NCI-H2107 treated with DMSO at 0.1 percent for 48 hours (cell line): ENCODE results near the gene LARGE1.
A peak's percentile ranks its signal among the peaks of the same experiment; 100 is the strongest.

Experiments
- DNase-seq: peaks from one replicate; lab custom pipeline; 2025; ENCODE audit not compliant: unreplicated experiment; lab: John Stamatoyannopoulos, UW

LARGE1 gene

DNA sequence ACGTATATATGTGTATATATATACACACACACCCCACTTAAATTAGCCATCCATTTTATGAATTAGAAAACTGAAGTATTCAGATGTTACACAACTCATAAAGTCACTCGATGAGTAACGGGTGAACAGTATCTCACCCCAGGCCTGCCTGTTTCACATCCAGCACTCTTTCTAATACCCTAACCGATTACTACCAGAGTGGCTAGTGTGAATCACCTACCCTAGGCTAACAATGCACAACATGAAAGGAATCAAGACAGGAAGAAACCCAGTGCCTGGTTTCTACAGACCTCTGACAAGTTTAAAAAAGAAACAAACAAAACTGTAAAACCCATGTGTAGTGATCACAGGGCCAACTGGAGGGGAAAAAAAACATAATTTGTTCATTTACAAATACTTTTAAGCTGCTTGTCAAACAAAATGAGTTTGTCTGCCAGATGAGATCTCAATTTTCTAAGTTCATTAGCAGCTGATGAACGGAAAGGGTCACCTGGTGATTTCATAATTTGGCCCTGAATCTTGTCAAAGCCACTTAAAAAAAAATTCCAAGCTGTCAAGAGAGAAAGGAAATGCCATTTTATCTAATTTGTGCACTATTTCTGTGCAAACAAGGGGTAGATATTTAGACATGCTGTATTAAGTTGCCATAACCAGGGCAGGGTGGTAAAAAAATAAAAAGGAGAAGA is 134.8 kb downstream of the LARGE1 start:
- DNase-seq: no peak

DNA sequence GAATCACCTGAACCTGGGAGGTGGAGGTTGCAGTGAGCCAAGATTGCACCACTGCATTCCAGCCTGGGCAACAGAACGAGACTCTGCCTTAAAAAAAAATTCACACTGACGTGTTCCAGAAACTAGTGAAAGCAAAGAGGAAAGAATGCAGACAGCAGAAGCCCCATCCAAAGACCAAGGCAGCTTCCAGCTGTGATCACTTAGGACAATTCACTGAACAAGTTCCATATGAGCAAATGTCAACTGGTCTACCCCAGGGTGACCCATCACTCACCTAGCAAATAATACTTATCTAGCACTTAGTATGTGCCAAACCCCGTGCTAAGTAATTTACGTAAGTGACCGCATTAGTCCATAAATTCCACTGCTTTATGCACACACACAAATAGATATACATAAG is 138.9 kb downstream of the LARGE1 start:
- DNase-seq: no peak

DNA sequence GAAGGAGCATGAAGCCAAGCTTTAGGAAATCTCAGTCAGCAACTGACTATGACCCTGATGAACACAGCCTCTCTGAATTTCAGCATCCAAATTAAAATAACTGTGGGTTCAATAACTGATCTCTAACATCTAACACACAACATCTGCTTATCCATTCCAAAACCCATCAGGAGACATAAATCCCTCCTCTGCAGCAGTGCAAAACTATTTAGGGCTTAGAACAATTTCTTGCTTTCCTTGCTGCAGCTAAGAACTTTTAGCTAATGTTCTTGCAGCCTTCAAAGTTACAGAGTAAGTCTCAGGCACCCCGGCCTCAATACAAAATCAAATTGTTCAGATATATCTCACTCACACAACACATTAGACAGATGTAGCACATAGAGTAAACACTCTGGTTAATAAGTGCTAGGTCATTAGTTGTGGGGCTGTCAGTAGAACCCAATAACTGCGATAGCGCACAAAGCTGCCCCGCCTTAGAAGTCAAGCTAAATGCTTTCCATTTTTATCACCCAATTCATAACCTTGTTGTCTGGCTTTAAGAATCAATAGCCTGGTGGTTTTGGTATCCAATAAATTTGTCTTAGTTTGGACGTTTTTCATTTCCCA is 139.6 kb downstream of the LARGE1 start:
- no peak for DNase-seq

DNA sequence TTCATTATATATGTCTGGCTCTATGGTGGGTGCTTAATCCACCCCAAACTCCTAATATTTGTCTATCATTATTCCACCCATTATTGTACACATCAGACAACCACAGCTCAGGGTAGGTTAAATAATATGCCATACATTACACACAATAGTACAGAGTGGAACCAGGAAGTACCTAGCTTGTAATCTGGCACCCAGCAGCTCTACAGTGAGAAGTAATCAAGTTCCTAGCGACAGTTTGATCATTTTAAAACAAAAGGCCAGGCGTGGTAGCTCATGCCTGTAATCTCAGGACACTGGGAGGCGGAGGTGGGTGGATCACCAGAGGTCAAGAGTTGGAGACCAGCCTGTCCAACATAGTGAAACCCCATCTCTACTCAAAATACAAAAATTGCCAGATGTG is 141.0 kb downstream of the LARGE1 start:
- no peak for DNase-seq

DNA sequence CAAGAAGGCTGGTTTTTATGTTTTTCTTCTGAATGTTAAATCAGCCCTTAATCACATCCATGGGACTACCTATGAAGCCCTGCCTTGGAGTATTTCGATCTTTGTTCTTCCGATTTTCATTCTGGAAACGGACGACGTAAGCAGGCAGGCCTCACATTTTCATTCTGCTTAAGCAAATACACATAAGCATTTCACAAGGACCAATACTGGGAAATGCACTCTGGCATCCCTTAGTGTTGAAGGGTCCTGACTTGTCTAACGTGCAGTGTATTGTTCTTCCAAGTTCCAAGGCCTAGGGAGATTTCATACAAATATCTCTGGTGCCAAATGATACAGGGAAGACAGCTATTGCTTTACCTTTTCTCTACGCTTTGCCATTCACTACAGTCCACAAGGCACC is 143.8 kb downstream of the LARGE1 start:
- DNase-seq: no peak

DNA sequence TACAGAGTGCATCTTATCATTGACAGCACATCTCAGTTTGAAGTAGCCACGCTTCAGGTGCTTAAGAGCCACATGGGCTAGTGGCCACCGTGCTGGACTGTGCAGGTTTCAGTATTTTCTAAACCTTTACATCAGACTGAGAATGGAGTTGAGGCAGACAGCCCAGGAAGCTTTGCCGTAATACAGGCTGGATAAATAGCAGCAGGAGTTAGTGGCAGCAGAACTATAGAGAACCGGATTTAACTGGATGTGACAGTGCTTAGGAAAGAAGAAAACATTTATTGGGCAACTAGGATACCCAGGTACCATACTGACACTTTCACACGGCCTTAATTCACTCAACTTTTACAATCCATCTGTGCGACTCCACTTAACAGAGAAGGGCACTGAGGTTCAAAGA is 145.5 kb downstream of the LARGE1 start:
- no peak for DNase-seq

DNA sequence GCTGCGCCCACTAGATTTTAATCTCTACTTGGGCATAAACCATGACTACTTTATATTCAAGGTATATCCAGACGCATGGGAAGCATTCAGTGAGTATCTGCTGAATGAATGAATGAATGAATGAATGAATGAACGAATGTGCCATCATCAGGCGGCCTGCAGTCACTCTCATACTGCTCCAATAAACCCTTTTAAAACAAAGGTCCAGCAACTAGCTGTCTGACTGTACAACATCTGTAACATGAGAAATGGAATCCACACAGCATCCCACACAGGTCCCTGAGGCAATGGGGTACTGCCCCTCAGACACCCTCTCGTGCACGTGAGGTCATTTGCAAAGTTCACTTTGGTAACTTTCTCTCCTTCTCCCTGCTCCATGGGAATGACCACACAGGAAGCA is 147.5 kb downstream of the LARGE1 start:
- DNase-seq: no peak

DNA sequence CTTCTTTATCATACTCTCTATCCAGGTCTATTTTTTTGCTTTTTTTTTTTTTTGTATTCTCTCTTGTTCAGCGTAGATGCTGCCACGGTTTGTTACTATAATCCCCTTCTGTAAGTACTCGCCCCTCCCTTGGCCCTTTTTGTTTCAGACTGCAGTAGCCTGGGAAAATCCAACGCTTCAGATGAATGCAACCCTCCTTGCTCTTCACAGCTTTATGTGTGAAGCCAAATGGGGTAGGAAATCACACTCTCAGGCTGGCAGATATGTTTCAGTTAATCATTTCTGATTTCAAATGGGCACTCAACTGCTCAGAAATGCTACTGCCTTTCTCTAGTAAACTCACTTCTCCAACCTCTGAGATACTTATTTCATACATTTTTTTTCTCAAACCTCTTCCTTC is 149.1 kb downstream of the LARGE1 start:
- DNase-seq: no peak

DNA sequence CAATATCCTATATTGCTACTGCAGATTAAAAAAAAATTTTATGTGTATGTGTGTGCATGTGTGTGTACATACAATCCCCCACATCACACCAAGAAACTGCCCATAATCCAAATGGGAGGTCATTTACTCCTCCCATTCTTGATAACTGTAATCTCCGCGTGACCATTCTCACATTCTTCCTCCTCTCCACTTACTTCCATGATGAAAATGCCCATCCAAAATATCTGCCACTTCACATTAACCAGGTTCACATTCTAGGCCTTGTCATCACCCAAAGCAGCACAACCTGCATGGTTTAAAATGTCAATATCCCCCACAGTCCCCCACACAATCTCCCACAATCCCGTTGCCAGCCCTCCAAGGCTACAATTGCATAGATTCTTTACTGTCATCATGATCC is 149.6 kb downstream of the LARGE1 start:
- DNase-seq: no peak

DNA sequence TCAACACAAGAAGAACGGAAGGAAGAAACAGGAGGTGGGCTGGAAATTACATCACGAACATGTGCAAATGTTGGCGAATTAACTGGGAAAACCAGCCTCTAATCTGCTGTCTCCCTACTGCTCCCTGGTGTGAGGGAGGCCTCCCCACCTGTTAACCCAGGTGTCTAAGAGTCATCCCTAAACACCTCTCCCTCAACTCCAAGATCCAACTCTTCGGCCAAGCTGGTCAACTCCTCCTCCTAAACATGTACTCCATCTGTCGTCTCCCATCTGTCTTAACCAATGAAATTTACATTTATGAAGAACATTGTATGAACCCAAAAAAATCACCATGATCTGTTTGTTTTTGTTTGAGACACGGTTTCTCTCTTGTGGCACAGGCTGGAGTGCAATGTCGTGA is 154.2 kb downstream of the LARGE1 start:
- DNase-seq: no peak

DNA sequence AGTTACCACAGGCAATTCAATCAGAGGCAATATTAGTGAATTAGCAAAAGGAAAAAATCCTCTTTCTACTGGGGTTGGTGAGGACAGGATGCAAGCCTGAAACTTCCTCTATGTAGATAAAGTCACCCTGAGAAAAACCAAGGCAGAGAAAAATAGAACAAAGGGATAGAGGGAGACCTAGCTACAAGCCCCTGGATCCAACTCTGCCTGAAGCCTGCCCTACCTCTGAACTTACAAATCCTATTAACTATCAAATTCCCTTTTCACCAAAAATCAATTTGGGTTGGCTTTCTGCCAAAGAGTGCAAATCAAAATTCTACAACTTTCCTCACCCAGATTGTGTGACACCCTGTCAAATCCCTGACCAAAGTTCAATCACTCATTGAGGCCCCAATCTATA is 161.3 kb downstream of the LARGE1 start:
- no peak for DNase-seq

DNA sequence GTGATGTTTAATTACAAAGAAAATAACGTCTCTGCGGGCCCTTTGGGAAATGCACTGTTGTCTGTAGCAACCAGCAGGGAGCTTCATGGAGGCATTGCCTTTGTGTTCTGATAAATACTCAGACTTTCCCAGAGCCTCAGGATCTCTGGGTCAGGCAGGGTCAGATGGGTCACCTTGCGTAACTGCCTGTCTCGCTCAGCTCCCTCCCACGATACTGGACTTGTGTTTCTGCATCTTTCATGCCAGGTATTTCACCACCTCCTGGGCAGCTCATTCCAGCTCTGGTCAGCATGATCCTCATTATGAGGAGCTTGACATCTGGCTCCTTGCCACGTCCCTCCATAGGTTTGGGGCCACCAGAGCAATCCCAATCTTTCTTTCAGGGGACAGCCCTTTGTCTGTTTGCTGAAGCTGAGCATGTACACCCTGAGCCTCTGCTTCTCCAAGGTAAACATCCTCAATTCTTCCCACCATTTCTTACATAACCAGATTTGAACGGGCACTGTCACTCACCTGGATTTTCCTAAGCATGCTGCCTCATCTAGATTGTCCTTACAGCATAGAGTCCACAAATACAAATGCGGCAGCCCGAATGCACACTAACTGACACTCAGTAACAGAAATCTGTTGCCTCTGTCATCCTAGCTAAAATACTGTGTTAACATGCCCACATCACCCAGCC is 162.3 kb downstream of the LARGE1 start:
- peak; percentile 22 for DNase-seq

DNA sequence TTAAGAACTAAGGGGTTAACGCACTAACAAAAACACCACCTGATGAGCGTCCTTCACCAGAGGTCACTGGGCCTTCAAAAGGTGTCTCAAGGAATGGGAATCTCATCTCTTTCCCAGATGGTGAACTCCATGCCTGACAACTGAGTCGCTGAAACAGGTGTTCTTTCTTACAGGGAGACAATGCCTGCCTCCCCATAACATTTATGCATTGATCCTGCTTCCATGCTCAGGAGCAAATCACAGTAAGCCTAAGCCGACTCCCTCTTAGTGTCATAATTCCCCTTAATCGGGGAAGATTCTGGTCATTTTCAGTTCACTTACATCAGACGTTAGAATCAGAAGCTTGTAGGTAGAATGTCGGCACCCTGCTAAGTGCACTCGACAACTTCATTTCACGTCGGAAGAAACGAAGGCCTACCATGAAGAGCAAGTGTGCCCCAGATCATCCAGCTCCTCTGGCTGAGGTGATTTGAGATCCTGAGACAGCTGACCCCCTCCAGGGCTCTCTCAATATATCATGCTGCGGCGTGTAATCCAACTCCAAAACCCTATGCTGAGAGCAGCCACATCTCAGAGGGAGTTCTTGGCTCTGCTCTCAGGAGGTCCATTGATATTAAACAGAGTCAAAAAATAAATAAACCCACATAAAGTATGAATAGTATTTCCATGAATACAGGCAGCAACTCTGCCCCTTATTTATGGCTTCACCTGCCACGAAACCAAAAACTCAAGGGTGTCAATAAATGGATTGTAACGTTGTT is 163.1 kb downstream of the LARGE1 start:
- peak; percentile 76 for DNase-seq

DNA sequence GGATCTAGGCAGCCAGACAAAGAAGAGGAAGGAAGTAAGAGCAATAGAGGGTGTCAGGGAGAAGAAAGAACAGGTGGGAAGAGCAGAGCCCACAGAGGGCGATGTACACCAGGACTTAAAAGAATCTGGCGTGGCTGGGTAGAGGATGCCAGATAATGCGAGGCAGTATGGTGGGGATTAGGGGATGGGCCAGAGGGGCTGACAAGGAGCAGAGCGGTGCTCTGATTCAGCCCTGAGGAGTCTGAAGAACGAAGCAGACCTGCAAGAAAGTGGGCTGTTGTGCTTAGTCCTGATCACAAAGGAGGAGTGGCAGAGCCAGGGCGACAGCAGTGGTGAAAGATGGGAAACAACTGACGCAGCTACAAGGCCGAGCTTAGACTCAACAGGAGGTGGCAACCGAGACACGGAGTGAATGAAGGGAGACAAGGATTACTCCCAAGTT is 163.7 kb downstream of the LARGE1 start:
- peak; percentile 15 for DNase-seq

DNA sequence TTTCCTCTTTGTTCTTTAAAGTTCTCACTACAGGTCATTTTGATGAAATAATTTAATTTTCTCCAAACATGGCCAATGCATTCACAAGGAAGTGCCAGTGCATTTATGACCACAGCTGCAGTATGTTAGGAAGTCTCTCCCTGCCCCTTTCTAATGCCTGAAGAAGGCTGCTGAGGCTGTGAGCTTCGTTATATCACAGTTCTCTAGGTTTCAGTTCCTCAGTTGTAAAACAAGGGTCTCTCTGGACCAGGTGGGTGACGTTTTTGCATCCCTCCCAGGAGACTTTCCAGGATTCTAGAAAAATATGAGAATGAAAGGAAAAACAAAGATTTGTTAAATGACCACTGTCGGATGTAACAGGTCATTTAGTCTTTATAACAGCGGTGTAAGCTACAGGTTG is 171.6 kb downstream of the LARGE1 start:
- no peak for DNase-seq

DNA sequence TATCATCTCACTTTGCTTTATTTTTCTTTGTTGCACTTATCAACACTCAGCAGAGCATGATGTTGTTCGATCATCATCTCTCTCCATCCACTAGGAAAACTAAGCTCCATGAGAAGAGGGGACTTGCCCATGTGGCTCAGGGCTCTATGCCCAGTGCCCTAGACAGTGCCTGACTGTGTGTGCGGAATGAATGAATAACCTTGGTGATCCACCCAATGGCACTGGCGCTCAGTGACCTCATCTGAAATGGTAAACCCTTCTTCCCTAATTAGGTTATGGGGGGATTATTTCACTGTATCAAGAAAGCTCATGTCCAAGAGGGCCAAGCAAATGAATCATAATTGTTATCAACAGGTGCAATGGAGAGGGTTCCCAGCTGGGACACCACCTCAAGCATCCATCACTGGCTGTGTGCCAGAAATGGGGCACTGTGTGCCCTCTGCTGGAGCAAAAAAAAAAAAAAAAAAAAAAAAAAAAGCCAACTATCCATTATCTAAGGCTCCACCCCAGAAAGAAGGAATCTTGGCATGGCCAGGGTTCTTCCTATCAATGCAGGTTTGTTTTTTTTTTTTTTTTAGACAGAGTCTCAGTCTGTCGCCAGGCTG is 172.6 kb downstream of the LARGE1 start:
- peak; percentile 50 for DNase-seq

DNA sequence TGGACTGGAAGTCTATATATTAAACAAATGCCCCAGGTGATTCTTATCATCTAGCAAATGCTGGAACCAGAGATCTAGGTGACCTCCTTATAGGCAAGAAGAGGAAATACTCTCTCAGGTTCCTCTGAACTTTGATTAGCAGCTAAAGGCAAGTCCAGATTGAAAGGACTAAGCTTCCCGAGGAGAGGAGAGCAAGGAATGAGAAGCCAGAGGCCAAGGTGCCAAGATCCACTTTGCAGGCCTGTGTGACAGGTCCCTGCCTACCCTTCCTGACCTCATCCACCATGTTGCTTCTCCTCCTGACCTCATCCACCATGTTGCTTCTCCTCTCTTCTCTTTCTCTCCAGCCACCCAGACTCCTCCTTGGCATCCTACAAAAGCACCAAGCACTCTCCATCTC is 173.2 kb downstream of the LARGE1 start:
- no peak for DNase-seq

DNA sequence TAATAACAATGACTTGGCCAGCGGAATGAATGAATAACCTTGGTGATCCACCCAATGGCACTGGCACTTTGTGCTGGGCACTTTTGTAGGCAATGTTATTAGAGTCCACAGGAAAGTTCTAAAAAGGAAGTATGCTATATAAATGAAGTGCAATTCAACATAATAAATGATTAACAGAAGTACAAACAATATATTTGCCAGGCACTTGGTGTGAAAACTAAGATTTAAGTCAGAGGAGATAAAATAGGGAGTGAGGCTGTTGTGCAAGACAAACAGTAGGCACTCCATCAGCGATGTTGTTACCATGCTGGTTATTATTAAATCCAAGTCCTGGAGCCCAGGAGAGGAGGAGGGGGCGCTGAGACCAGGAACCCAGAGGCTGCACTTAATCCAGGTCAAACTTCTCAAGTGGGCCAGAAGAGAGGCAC is 173.8 kb downstream of the LARGE1 start:
- DNase-seq: no peak

DNA sequence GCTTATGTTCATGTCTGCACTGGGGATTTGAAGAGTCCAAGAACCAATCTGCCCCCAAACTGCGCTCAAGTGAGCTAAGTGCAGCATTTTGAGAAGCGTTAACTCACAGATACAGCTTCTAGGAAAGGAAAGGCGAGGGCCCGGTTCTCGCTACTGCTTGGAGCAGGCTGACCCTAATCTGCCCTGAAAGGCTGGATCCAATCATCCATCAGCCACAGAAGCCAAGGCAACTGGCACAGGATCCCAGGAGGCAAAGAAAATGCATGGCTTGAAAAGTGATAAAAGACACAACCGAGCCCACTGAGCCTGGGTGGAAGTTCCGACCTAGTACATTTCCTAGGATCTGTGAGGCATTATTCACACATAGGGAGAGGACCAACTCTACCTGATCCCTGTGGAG is 174.8 kb downstream of the LARGE1 start:
- DNase-seq: no peak

DNA sequence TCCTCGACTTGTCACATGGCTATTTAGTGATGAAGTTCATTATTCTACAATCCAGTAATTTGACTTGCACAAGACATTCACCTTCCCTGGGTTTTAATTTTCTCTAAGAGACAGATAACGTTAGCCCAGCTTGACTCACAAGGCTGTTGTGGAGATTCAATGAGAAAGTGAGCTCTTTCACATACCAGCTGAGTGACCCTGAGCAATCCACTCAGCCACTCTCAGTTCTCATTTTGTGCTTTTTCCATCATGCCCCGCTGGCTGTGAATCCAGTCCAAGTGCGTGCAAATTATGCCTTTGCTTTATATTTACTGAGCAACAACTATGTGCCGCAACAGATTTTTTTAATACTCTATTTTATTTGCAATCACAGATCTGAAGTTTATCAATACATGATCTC is 176.5 kb downstream of the LARGE1 start:
- DNase-seq: no peak

DNA sequence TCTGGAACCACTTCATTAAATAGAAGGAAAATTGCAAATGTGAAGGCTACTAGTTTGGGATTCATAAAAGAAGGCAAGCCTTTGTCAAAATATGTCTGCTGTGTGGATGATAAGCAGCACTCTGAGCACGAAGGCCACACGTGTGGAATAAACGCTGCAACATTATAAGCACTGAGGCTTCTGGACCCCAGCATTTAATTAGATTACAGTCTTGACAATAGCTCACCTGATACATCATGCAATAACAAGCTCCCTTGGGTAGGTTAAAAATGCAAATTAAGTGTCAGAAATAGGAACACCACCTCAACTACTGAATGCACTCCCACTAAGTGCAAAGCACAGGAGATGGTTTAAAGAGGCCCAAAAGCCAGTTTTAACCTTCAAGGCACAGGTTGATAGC is 179.3 kb downstream of the LARGE1 start:
- no peak for DNase-seq
